ENCODE data around the gene PREX1.

Gene PREX1

DNA sequence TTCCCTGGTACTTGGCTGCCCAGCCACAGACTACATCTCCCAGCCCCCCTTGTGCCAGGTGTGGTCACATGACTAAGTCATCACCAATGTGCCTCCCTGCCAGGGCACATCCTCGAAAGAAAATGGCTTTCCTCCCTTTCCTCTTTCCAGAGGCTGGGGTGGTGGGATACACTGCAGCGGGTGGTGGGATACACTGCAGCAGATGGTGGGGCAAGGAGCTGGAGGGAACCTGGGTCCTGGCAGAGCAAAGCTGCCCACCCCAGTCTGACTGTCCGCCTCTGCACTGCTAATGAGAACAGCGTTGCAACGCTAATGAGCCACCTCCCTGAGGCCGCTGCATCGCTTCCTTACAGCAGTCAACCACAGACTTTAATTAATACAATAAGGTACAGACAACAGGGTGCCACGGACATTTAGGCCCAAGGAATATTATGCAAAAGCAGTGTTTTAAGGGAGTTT lies 125.3 kb downstream of the PREX1 start:
- DNase-seq (ENCODE audit: low read depth) = no peak

DNA sequence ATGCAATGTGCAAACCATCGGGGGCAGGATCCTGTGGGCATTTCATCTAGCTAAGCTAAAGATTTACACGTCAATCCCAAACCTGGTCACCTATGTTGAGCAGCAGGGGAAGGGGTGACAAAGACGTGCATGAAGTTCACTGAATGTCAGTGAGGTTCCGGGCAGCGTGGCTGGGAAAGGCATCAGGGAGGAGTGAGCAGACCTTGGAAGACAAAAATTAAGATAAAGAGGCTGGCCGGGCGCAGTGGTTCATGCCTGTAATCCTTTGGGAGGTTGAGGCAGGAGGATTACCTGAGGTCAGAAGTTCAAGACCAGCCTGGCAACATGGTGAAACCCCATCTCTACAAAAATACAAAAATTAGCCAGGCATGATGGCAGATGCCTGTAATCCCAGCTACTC lies 126.1 kb downstream of the PREX1 start:
- DNase-seq (ENCODE audit: low read depth) = no peak

DNA sequence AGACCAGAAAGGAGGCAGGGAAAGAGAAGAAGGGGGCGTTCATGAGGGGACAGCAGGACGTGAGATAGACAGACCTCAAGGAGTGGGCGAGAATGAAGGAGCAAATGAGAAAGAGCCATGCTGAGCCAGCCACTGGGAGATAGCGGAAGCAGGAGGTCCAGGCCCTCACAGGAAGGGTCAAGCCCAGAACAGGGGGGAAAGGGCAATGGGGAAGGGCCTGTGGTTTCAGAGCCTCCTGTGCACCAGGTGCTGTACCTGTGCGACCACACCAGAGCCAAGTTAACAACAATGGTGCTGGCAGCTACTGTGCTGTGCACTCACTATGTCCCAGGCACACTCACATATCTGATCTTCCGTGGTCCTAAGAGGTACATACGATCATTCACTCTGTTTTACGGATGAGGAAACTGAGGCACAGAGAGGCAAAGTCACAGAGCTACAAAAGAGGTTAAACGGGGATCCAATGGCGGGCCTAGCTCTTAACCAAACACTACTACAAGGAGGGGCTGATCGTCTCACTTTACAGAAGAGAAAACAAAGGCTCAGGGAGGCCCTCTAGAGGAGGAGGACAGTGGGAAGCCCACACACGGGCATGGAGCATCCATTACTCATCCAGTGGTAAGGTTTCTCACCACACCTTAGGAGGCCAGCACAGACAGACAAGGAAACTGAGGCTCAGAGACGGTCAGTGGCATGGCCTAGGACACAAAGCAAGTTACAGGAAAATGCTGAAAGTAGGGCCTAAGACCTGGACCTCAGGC lies 129.1 kb downstream of the PREX1 start:
- no peak for DNase-seq (ENCODE audit: low read depth)

DNA sequence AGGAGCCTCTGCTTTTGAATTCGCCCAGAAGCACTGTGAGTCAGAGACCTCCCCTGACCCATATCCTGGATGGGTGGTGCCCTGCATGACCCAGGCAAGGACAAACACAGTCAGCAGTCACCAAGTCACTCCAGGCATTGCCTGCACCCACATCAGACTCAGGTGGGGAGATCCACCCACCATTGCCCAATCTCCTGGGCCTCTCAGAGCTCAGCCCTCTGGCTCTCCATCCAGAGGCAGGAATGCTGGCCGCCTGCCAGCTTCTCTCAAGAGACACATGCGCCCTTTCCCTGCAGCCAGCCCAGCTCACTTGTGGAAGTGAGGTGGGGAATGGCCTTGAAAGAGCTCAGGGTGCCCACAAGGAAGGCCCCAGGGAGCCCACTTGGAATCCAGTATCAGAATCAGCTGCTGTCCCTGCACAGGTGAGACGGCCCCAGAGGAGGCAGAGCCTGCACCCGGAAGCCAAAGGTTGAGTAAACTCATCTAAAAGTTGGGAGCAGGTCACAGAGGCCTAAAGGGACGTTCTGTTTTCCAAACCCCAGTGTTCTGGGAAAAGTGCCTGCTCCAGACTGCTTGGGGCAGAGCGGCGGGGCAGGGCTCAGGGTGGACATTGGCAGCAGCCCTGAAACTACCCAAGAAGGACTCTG lies 129.8 kb downstream of the PREX1 start:
- DNase-seq (ENCODE audit: low read depth) = no peak

DNA sequence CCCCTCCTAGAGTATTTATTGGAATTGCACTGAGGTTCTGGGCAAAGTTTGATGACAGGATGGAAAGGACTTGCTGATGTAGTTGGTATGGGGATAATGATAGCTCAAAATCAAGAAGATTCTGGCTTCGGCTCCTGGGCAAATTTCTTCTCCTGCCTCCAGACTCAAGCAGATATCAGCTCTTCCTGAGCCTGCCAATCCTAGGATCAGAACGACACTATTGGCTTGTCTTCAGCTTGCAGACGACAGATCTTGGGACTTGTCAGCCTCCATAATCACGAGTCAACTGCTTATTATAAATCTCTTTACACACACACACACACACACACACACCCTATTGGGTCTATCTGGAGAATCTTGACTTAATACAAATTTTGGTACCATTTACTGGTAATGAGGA lies 131.1 kb downstream of the PREX1 start:
- DNase-seq (ENCODE audit: low read depth) = no peak

DNA sequence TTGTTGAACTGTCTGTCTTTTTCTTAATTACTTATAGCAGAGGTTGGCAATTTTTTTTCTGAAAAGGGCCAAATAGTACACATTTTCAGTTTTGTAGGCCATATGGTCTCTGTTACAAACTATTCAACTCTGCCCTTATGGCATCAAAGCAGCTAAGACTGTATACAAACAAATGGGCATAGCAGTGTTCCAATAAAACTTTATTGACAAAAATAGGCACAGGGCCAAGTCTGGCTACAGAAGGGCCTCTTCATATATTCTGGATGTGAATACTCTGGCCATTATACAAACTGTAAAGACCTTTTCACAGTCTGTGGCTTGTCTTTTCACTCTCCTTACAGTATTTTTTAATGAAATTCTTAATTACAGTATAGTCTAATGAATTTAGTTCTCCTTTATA lies 132.1 kb downstream of the PREX1 start:
- DNase-seq (ENCODE audit: low read depth) = no peak

DNA sequence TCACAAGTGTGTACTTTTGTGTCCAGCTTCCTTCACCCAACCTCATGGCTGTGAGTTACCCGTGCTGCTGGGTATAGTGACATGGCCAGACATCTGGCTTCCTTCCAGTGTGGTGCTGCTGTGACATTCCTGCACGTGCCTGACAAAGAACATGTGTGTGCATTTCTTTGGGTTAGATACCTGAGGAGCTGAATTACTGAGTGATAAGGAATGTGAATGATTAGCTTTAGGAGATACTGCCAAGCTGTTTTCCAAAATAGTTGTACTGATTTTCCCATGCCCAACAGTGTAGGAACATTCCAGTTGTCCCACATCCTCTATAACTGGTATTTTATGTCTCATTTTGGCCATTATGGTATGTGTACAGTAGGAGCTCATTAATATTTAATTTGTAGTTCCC lies 132.5 kb downstream of the PREX1 start:
- DNase-seq (ENCODE audit: low read depth) = no peak

DNA sequence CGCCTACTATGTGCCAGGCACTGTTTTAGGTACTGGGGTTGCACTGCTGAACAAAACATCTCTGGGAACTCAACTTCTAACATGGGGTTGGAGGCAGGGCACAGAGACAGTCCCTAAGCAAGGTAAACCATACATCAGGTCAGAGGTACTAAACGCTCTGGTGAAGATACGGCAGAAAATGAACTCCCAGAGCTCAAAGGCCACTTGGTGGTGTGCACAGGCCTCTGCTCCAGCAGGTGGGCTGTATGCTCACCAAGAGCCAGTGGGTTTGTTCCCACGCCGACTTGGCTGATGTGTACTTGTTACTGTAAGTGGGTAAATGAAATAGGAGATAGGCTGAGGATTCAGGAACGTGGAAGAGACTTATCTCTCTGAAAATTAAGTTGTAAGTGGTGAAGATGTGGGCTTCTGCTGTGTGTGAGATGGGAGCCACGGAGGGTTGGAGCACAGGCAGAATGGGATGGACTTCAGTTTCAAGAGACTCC lies 133.4 kb downstream of the PREX1 start:
- no peak for DNase-seq (ENCODE audit: low read depth)

DNA sequence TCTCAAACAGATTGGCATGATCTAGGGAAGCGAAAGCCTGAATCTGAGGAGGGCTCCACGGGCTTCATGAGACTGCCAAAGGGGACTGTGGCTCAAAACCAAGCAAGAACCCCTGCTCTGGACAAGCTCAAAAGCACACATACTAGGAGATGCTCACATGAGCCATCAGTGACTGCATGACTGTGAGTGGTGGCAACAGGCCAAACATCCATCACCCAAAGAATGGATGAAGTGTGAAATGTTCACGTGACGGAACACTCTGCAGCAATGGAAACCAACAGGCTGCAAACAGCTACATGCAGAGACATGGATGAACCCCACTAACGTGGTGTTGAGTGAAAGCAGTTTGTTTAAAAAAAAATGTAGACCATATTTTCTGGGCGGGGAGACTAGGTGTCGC lies 136.3 kb downstream of the PREX1 start:
- no peak for DNase-seq (ENCODE audit: low read depth)

DNA sequence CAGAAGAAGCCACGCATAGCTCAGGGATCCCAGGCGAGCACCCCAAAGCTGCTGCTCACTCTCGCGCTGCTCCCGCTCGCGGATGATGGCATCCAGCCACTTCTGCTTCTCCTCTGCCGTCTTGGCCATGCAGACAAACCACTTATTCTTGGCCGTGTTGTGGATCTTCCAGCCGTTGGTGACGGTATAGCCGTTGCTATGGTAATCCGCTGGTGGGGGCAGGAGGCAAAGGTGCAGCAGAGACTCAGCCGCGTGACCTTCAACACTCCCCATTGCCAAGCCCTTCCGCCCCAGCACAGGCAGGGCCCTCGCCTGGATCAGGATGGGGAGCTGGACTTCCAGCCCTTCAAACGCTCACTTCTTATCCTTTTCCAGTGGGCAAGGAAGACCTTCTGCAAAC lies 136.9 kb downstream of the PREX1 start:
- DNase-seq (ENCODE audit: low read depth) = no peak

DNA sequence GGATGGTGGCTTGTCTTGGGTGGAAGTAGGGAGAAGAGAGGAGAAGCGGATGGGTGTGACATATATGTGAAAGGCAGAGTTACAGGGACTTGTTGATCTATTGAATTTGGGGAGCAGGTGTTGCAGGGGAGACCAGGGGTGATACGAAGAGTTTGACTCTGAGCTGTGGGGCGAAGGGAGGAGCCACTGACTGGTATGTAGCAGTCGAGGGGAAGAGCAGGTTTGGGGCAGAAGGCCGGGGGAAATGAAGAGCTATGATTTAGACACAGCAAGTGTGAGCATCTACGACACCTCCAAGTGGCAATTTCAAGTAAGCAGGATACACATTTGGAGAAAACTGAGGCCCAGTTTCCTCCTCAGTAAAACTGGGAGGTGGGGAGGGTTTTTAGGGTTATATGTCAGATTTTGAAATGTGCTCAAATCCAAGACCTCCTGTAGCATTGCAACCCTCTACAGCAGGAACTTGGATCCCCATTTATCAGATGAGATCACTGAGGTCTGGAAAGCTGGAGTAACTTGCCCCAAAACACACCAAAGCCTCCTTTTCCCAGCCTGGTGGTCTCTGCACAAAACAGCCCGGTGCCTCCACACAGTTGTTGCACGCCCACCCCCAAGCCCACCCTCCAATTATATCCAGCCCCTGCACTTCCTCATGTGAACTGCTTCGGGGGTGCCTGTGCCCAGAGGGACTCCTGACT lies 137.8 kb downstream of the PREX1 start:
- DNase-seq (ENCODE audit: low read depth) = no peak

DNA sequence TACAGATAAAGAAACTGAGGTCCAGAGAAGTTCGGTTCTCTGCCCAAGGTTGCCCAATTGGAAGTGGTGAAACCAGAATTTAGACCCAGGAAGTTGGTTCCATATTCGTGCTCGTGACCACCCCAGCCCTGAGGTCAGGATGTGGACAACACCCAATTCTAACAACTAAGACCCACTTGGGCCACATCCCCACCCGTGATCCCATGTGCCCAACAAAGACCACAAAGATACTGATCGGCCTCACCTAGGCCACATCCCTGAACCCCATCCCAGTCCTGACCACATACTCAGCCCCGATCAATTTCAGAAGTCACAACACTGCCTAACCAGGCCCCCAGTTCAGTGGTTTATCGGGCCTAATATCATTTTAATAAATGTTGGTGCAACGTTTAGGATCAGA lies 138.4 kb downstream of the PREX1 start:
- DNase-seq (ENCODE audit: low read depth) = no peak

DNA sequence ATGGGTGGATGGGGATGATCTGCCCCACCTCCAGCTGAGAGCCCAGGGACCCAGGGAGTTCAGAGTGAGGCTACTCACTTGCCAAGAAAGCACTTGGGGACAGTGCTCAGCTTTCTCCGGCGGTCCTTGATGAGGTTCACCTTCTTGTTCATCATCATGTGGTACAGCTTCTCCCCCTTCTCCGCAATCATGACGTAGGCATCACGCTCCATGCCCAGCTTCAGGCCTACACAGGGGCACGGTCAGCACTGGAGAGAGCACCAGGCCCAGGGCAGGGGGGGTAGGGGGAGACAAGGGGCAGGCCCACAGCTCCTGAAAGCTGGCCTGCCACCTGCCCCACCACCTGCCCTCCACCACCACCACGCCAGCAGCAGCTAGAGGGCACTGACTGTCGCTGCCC lies 139.2 kb downstream of the PREX1 start:
- no peak for DNase-seq (ENCODE audit: low read depth)

DNA sequence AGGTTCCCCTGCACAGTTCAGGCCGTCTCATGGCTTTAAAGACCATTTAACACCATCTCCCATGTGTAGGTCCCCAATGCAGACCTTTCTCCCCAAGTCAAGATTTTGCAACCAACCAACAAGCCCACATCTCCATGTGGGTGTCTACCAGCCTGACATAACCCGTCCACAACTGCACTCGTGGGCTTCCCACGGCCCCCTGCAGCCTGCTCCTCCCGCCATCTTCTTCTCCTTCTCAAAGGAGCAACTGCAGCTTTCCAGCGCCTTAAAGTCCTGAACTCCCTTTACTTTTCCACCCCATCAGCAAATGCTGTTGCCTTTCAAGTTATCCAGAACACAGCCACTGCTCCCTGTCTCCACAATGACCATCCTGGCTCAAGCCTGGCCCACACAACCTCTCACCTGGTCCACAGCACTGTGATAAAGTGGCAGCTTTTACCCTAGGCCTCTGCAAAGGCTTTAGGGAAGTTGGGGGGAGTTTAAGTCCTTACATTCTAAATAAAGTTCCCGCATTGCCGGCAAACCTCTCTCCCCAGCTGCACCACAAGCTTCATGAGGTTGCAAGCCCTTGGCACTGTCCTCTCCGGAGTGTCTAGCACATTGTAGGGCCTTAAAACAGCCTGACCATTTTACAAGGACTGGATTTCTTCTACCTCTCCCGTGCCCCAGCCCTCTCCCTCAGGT lies 140.5 kb downstream of the PREX1 start:
- DNase-seq (ENCODE audit: low read depth) = no peak

DNA sequence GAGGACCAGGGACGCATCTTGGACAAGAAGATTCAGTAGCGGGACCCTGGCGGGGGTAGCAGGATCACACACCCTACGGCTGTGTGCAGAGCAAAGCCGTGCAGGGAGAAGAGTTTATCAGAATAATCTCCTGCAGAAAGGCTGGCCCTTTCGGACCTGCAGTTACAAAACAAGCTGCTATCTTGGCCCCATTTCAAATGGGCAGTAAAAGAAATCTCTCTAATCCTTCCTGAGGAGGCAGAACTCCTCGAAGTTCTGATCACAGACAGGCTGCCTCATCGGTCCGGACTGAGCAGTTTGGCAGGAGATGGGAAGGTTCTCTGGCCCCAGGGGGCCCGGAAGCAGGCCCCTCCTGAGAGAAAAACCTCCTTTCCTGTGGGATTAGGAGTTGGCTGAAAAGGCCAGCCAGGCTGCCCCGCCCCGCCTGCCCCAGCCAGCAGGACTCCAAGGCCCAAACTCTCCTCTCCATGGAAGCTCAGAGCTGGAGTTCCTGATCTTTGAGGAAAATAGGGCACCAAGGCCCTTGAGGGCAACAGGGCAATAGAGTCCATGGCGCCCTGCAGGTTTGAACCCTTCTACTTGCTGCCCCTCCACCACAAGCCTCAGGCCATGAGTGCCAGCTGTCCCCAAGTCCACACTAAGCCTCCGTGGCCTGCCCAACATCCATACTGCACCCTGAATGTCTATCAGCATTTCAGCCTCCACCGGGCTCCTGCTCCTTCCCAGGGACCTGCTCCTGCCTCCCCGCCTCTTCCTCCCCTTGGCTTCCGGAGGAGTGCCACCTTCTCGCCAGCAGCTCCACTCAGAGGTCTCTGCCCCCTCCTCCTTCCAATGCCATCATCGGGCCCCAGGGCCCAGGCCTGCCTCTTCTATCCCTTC lies 141.3 kb downstream of the PREX1 start:
- no peak for DNase-seq (ENCODE audit: low read depth)

DNA sequence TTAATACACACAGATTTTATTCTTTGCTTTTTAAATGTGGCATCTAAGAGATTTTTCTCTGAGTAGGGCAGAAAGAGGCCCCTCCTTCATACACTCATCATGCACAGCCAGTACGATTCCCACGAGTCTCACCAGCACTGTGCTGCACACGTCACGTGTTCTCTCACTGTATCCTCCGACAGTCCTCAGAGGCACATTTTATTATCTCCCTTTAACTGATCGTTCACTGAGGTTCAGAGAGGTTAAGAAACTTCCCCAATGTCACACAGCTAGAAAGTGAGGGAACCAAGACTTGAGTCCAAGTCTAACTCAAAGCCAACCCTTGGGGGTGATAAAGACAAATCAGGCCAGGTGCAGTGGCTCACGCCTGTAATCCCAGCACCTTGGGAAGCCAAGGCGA lies 142.5 kb downstream of the PREX1 start:
- DNase-seq (ENCODE audit: low read depth) = no peak

DNA sequence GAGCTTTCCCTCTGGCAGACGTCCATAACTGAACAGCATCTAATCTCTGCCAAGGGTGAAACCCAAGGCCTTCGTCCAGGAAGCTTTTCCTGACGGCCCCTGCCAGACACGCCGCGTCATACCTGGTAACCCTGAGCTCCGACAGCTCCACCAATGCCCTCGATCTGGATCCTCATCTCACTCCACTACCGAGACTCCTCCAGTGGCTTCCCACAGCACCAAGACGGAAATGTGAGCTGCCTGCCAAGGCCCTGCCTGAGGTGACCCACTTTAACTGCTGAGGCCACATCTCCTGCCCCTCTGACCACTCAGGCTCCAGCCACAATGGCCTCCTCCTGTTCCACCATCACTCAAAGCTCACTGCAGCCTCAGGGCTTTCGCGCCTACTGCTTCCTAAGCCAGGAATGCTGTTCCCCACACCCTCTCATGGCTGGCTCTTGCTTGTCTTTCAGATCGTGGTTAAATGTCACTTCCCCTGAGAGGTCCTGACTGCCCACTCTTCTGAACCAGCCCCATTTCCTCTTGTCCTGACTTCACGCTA lies 143.2 kb downstream of the PREX1 start:
- DNase-seq (ENCODE audit: low read depth) = no peak

DNA sequence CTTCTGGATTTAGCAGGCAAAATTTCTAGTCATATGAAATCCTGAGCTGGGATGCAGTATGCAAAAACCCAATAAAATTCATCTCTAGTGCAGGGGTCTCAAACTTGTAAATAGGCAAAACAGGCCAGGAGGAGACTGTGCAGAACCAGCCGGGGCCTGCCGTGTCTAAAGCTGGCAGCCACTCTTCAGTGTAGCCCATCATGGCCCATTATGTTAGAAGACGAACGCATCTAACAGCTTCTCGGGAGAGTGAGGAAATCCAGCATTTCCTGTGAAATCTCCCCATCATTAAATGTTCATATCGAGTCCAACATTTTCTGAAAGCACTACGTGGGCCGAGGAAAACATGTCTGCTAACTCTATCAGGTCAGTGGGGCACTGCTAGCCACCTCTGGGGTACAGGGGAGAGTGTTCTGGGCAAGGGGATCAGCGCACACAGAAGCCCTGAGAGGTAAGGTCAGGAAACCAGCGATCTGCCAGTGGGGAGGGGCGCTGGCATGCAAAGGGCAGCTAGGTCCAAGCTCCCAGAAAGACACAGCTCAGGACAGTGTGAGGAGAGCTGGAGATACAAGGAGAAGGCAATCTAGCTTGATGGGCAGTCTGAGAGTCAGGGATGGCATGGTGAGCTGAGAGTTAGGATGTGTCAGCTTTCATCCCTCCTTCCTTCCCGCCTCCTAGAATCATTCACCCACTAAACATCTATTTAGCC lies 144.2 kb downstream of the PREX1 start:
- DNase-seq (ENCODE audit: low read depth) = no peak

DNA sequence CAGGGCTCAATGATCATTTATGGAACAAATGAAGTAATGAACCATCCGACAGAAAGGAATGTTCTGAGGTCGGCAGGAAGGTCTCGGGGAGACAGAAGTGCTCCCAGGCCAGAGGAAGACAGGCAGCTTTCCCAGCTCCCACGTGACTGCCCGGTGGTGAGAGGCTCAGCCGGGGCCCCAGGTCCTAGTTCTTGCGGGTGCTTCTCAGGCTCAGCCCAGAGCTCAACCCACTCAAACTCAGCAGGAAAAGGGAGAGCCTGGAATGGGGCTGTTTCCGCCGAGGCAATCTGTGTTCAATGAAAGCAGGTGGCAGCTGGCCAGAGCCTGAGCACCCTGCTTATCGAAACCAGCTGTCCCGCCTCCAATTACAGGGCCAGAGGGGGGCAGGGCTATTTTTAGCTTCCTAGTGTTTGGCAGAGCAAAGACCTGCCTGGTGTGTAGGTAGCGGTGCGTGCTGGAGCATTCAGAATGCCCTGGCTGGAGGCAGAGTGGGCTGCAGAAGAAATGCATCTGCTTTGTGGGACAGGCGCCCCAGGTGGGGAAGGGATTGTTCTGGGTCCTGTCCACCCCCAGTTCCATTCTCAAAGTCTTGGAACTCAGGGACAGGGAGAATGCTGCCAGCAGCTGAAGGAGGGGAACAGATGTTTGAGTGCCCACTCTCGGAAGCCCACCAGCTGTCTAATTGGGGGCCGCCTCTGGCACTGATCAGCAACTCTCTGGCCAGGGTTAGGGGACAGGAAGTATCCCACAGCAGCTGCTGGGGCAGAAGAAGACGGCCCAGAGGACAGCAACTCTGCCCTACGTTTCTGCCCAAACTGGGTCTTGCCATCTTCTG lies 145.1 kb downstream of the PREX1 start:
- DNase-seq (ENCODE audit: low read depth) = no peak
